Eye (tissue), 1 donor: ENCODE measurements around the gene BCL11B.

ENCODE experiments used
- DNase-seq: peaks from one replicate; pipeline ENCODE4 v3.0.0-alpha.2; 2015

BCL11B gene

GRCh38 chr14:99284254-99285004, 12.4 kb upstream of the BCL11B start:
- no peak for DNase-seq

DNA sequence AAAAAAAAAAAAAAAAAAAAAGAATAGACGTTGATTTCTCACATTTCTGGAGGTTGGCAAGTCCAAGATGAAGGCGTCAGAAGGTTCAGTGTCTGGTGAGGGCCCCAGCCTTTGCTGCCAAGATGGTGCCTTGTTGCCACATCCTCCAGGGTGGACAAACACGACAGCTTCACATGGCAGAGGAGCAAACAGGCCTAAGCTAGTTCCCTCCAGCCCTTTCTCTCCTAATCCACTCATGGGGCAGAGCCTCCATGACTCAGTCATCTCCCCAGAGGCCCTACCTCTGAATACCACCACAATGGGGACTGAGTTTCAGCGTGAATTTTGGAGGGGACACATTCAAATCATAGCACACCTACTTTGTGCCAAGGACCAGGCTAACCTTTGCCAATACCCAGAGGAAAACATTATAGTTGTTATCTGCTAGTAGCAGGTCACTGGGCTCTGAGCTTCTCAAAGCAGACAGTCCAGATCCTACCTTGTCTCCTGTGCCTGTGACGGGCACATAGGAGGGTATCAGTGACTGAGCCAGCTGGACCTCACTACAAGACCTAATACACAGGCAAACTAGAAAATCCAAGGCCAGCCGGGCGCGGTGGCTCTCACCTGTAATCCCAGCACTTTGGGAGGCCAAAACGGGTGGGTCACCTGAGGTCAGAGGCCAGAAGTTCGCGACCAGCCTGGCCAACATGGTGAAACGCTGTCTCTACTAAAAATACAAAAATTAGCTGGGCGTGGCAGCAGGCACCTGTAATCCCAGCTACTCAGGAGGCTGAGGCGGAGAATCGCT, 10.5 kb upstream of the BCL11B start:
- DNase-seq, result no peak

DNA sequence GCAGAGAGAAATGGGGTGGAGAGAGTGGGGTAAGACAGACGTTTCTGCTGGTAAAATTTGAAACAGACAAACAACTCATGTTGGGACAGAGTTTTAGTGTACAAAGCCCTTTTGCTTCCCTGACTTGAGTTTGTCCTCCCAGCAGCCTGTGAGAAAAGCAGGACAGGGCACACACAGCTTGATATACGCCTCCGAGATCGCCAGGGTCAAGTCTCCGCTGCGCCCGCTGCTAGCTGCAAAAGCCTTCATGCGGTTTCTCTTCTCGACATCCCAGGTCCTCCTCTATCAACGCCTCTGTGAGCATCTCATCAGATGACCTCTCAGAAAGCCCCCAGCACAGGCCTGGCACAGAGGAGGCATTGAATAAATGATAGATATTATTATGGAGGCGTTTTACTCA, 9.4 kb upstream of the BCL11B start:
- DNase-seq, result no peak

DNA sequence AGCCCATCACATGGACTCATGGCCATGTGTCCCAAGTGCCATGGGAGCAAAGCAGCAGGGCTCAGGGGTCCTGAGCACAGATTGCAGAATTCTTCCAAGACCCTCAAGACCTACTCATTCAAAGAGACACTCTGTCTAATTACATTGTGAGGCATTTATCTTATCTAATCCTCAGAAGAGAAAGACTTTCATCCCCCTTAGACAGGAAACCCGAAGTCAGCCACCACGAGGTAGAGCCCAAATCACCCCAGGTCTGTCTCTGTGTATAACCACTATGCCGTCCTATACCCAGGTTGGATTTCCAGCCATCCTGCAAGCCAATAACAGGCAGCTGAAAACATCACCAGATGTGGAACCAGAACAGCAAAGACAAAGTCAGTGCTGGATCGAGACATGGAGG, 8.9 kb upstream of the BCL11B start:
- DNase-seq, result no peak

GRCh38 chr14:99280066-99280731, 8.2 kb upstream of the BCL11B start:
- DNase-seq, result no peak

DNA sequence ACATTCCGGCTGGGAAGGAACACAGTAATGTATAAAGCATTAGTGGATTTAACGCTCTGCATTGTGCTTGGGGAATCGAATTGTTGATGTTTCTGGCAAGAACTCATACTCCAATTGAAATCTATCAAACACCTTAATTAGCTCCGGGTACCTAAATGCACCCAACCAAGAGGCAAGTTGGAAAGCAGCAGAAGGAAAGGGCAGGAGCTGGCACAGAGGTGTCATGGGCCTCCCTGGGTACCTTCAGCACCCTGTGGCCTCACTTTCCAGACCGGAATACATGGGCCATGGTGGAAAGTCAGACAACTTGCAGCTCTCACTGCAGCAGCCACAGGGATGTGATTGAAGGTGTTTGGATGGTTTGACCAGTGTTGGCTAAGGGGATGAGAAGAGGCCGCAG, 6.8 kb upstream of the BCL11B start:
- no peak for DNase-seq

GRCh38 chr14:99277530-99277929, 5.5 kb upstream of the BCL11B start:
- no peak for DNase-seq

DNA sequence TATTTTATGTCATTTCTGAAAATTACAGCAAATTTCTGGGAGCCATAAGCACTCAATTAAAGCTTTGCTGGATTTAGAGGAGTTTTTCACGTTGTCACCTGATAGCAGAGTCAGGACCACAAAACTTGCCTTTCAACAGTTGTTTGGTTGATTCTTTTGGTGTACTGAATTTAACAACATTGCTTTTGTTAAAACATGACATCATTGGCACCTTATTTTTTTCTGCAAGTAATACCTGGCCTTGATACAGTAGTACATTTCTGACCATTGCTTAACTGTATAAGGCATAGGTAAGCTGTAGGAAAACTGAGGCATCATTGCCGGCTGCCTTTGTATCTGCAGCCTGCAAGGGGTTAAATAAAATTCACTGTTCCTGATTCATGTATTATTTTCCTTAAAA, 4.5 kb upstream of the BCL11B start:
- DNase-seq, result no peak

GRCh38 chr14:99275222-99275584, 3.2 kb upstream of the BCL11B start:
- no peak for DNase-seq

GRCh38 chr14:99274346-99275221, 2.6 kb upstream of the BCL11B start:
- peak; percentile 97 for DNase-seq

- DNase-seq, result peak; percentile 35
Observed at GRCh38 chr14:99273766-99274345, 1.9 kb upstream of the BCL11B start.

DNA sequence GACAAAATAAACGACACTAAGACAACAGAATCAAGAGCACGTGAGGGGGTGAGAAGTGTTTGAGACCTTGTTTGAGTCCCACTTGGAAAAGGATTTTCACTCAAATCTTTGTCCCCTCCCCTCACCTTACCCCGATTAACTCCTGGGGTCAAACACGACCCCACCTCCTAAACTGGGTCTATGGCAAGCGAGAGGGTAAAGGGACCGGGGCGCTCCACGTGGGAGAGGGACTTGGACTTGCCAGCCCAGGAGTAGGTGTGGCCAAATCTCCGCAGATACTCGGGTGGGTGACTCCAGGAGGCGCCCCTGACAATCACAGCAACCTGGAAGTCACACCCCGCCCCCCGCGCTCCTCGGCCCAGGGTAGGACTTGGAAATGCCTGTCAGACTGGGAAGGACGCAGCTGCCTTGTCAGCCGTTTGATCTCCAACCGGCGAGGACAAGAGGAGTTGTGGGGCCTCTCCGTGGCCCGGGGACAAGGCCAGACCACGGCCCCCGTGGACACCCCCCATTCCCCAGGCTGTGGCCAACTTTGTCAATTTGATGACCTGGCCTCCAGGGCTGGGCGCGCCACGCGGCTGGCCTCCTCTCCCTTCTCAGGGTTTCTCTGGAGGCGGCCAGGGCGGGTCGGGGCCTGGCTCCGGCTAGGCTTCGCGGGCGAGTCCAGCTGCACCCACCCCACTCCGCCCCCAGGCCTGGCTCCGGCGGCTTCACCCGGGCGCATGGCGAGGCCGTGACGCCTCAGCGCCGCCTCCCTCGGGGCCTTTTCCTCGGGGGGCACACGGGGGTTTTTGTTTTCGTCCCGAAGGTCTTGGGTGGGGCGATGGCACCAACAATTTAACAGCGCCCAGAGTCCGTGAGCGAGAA, 1.1 kb upstream of the BCL11B start:
- DNase-seq, result peak; percentile 81

- no peak for DNase-seq
Observed at GRCh38 chr14:99272632-99272898, 568 bp upstream of the BCL11B start.

- peak; percentile 69 for DNase-seq
Observed at GRCh38 chr14:99271221-99271941, 616 bp downstream of the BCL11B start.

DNA sequence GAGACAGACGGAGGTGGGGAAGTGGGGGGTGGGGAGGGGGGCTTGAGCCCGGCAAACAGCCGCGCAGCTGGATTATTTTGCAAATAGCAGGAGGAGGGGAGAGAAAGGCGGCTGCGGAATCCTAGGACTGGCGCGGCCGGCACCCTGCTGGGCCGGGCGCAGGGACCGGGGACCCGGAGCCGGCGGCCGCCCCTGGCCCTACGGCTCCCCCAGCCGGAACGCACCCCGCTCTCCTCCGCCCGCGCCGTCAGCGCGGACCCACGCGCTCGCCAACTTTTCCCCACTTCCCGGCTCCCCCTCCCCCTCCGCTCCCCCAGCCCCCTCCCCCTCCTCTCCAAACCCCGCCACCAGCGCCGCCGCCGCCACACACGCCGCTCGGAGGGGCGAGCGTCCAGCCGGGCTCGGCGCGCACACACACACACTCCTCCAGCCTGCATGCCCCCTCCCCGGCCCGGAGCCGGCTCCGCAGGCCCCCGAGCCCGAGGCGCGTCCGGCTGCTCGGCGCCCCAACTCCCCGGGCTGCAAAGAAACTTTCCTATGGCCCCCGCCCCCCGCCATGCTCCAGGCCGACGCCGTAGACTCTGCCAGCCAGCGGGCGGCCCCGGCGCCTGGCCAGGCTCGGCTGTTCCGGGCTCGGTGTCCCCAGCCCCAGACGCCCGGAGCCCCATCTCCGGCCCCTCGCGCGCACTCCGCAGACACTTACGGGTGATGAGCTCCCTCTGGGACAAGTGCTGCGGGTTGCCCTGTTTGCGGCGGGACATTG, 1.4 kb downstream of the BCL11B start:
- DNase-seq, result peak; percentile 84

- DNase-seq, result peak; percentile 54
Observed at GRCh38 chr14:99268810-99269707, 2.9 kb downstream of the BCL11B start.

DNA sequence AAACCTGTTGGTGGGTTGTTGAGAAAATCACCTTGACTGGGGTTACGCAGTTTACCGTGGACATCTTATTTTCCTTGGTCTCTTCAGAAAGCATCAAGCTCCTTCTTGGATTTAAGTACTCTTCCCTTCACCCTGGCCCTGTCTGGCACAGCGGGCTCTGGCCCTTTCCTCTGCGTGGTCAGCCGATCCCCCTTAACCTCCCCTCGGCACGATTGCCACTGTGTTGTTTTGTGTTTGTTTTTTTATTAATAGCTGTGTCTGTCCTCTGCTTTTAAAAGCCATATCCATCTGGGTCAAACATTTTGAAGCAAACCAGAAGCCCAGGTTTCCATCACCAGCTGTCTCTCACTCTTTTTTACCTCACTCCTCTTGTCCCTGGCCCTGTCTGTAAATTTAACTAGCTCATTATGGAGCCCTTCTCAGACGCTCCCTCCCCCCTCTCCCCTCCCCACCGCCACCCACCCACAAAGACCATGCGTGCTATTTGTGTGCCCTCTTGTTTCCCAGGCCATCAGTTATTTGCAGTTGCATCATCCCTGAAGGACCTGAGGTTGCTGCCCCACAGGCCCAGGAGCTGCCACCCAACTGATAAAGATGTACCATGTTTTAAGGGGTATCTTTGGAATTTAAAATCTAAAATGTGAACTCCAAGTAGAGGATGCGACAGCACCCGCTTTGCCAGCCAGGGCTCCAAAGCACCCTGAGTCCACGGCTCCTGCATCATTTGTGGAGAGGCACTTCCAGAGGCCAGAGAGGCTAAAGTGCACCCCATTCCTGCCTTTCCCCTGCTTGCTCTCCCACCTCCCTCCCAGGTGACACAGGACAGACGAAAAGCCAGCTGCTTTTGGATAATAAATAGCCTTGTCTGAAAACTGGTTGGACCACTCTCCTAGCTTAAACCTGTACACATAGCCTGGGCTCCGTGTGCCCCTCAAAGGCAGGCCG, 3.9 kb downstream of the BCL11B start:
- DNase-seq, result no peak

- no peak for DNase-seq
Observed at GRCh38 chr14:99267381-99267780, 4.6 kb downstream of the BCL11B start.
